GM12865 (cell line): ENCODE results near the gene TPSB2.
"Not testable (repeated sequence)": the region's sequence is repeated elsewhere in the genome, so short reads cannot be mapped to it uniquely, and the experiment has no call there.

Source experiments
- DNase-seq: peaks from one replicate; pipeline ENCODE4 v3.0.0; 2010; ENCODE audit warnings: low read depth
- H3K4me3 ChIP-seq: 2 replicates; pipeline ENCODE4 v1.5.1; 2011; ENCODE audit warnings: mild to moderate bottlenecking, low read depth, low read length, control low read depth
- CTCF ChIP-seq: IDR thresholded peaks from 2 replicates; pipeline ENCODE4 v1.5.1; 2011; ENCODE audit warnings: low read length, control low read depth, low read depth, inconsistent platforms; ENCODE audit not compliant: insufficient read depth; ENCODE audit errors: missing control alignments

The TPSB2 gene

GRCh38 chr16:1193143-1193824, 36.7 kb downstream of the TPSB2 start:
- no peak for DNase-seq
- no peak for TF ChIP-seq CTCF
- no peak overlapping the region for H3K4me3 ChIP-seq

GRCh38 chr16:1192384-1193073, 37.5 kb downstream of the TPSB2 start:
- no peak overlapping the region for H3K4me3 ChIP-seq
- DNase-seq = no peak
- no peak for TF ChIP-seq CTCF

GRCh38 chr16:1190789-1191188, 39.2 kb downstream of the TPSB2 start:
- not testable (repeated sequence) for DNase-seq, H3K4me3 ChIP-seq

- DNase-seq = no peak
- no peak for TF ChIP-seq CTCF
These were observed 40.5 kb downstream of the TPSB2 start for GRCh38 chr16:1189455-1189854.

GRCh38 chr16:1188432-1189189, 41.4 kb downstream of the TPSB2 start:
- no peak for TF ChIP-seq CTCF
- peak; percentile 16 for DNase-seq

More at GRCh38 chr16:1189455-1189854, 40.5 kb downstream of the TPSB2 start:
- no peak overlapping the region for H3K4me3 ChIP-seq

GRCh38 chr16:1185460-1186207, 44.4 kb downstream of the TPSB2 start:
- peak; percentile 32 for DNase-seq
- H3K4me3 ChIP-seq = not testable (repeated sequence)

More at GRCh38 chr16:1188432-1189189, 41.4 kb downstream of the TPSB2 start:
- no peak overlapping the region for H3K4me3 ChIP-seq

GRCh38 chr16:1184980-1185379, 45.0 kb downstream of the TPSB2 start:
- H3K4me3 ChIP-seq = no peak overlapping the region

More at GRCh38 chr16:1184980-1185379, 45.0 kb downstream of the TPSB2 start:
- TF ChIP-seq CTCF = no peak
- DNase-seq = no peak
